ENCODE measurements around the gene MRC2.

Gene MRC2

GRCh38 chr17:62627904-62628633, 599 bp downstream of the MRC2 start:
- no peak for DNase-seq (ENCODE audit: low read depth)
- TF ChIP-seq, protein P1, sequence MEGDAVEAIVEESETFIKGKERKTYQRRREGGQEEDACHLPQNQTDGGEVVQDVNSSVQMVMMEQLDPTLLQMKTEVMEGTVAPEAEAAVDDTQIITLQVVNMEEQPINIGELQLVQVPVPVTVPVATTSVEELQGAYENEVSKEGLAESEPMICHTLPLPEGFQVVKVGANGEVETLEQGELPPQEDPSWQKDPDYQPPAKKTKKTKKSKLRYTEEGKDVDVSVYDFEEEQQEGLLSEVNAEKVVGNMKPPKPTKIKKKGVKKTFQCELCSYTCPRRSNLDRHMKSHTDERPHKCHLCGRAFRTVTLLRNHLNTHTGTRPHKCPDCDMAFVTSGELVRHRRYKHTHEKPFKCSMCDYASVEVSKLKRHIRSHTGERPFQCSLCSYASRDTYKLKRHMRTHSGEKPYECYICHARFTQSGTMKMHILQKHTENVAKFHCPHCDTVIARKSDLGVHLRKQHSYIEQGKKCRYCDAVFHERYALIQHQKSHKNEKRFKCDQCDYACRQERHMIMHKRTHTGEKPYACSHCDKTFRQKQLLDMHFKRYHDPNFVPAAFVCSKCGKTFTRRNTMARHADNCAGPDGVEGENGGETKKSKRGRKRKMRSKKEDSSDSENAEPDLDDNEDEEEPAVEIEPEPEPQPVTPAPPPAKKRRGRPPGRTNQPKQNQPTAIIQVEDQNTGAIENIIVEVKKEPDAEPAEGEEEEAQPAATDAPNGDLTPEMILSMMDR (IDR thresholded peaks at IDR 0.05; ENCODE audit: control insufficient read depth, extremely low read depth, insufficient read depth), result no peak
- no peak overlapping the region for H3K4me3 ChIP-seq (ENCODE audit: low read depth, low read length)

DNA sequence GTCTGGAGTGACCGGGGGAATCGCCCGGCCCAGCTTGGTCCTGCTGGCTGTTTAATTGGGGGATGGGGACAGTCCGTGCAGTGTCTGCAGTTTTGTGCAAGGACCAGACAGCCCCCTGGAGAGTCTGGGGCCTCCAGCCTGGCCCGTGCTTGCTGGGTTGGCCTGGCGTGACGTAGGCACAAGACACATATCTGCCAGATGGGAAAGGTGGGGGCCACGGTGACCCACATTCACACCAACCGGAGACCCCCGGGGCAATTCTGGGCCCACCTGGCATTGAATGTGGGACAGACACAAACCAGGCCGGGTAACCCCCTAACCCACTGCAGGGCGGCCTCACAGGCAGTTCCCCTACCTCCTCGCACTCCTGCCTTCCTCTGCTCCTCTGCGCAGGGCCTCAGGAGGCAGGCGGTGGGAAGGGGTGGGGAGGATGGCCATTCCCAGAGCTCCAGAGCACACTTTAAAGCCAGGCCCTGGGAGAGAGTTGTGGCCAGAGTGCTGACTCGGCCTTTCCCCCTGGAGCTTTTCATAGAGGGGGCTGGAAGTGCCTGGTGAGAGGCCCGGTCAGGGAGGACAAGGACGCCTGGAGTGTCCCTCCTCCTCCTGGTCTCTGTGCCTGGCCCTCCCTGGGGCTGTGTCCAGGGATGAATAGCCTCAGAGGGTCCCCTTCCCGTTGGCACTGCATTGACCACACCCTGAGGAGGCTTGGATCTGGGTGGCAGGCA, 1.5 kb downstream of the MRC2 start:
- no peak overlapping the region for H3K4me3 ChIP-seq (ENCODE audit: low read depth, low read length)

GRCh38 chr17:62629556-62630364, 2.3 kb downstream of the MRC2 start:
- TF ChIP-seq, protein P1 (IDR thresholded peaks at IDR 0.05; ENCODE audit: control insufficient read depth, extremely low read depth, insufficient read depth), result no peak
- H3K4me3 ChIP-seq (ENCODE audit: low read depth, low read length), result no peak overlapping the region
- DNase-seq (ENCODE audit: low read depth), result no peak

More for the DNA sequence above, 1.5 kb downstream of the MRC2 start:
- no peak for DNase-seq (ENCODE audit: low read depth)
- TF ChIP-seq, protein P1 (IDR thresholded peaks at IDR 0.05; ENCODE audit: control insufficient read depth, extremely low read depth, insufficient read depth), result no peak

- TF ChIP-seq, protein P1 (IDR thresholded peaks at IDR 0.05; ENCODE audit: control insufficient read depth, extremely low read depth, insufficient read depth), result no peak
- no peak for DNase-seq (ENCODE audit: low read depth)
- no peak overlapping the region for H3K4me3 ChIP-seq (ENCODE audit: low read depth, low read length)
Measured at GRCh38 chr17:62630365-62631085, 3.1 kb downstream of the MRC2 start.

GRCh38 chr17:62631086-62631935, 3.8 kb downstream of the MRC2 start:
- no peak overlapping the region for H3K4me3 ChIP-seq (ENCODE audit: low read depth, low read length)
- no peak for DNase-seq (ENCODE audit: low read depth)
- TF ChIP-seq, protein P1 (IDR thresholded peaks at IDR 0.05; ENCODE audit: control insufficient read depth, extremely low read depth, insufficient read depth), result no peak

All from LNCaP clone FGC (cell line).